OCI-LY7 (cell line): ENCODE measurements around the gene PAPLN. TPM values are rescaled to one million over a fixed set of nuclear protein-coding genes. Genes with fewer than 3 reads are reported as not detected.

Experiments
- BruUV-seq: library from RNA; stranded (reverse); fragments of 400-500 nt; replicated peaks from 2 replicates; lab custom pipeline; 2021; lab: Mats Ljungman, UMichigan
- CTCF ChIA-PET: fragments of 300-600 bp; sonication (Branson Sonifier 250); formaldehyde crosslinking; loops from one replicate; lab custom pipeline; 2022; ENCODE audit warnings: antibody characterized with exemption; ENCODE audit not compliant: unreplicated experiment; lab: Charles Lee
- POLR2A ChIA-PET: fragments of 300-600 bp; sonication (Branson Sonifier 250); formaldehyde crosslinking; loops from one replicate; lab custom pipeline; 2022; ENCODE audit warnings: antibody characterized with exemption; lab: Charles Lee
- DNase-seq: peaks from one replicate; pipeline ENCODE4 v3.0.0-alpha.2; 2015; ENCODE audit warnings: low spot score
- H2AFZ ChIP-seq: fragments of 200-600 bp; sonication (generic), shearing (Covaris generic); 2 replicates; pipeline ENCODE4 v1.6.1; 2014; ENCODE audit warnings: mild to moderate bottlenecking, antibody characterized with exemption, low read length, moderate library complexity
- H3K27ac ChIP-seq: fragments of 200-600 bp; sonication (generic); 2 replicates; pipeline ENCODE4 v1.5.1; 2014; ENCODE audit warnings: mixed run types, low read depth, mild to moderate bottlenecking, moderate library complexity, low read length, inconsistent platforms; ENCODE audit not compliant: poor library complexity, severe bottlenecking
- H3K36me3 ChIP-seq: fragments of 200-600 bp; sonication (generic); 2 replicates; pipeline ENCODE4 v1.6.1; 2014; ENCODE audit warnings: mild to moderate bottlenecking, antibody characterized with exemption, low read length, moderate library complexity, mixed read lengths; ENCODE audit not compliant: insufficient read depth
- H3K4me1 ChIP-seq: fragments of 200-600 bp; sonication (generic); 2 replicates; pipeline ENCODE4 v1.5.1; 2014; ENCODE audit warnings: mild to moderate bottlenecking, low read length; ENCODE audit not compliant: insufficient read depth, poor library complexity, severe bottlenecking
- H3K4me2 ChIP-seq: fragments of 200-600 bp; sonication (generic); 2 replicates; pipeline ENCODE4 v1.6.1; 2014; ENCODE audit warnings: mild to moderate bottlenecking, low read length
- H3K4me3 ChIP-seq: fragments of 200-600 bp; sonication (generic); 2 replicates; pipeline ENCODE4 v1.5.1; 2014; ENCODE audit warnings: mild to moderate bottlenecking, low read depth, low read length; ENCODE audit not compliant: poor library complexity, severe bottlenecking
- H3K79me2 ChIP-seq: fragments of 200-600 bp; sonication (generic); 2 replicates; pipeline ENCODE4 v1.6.1; 2016; ENCODE audit warnings: low read depth, mild to moderate bottlenecking, low read length, moderate library complexity, mixed read lengths; ENCODE audit not compliant: insufficient read depth
- H3K9me2 ChIP-seq: fragments of 200-600 bp; sonication (generic); 2 replicates; pipeline ENCODE4 v1.6.1; 2016; ENCODE audit warnings: mild to moderate bottlenecking, low read length, mixed read lengths; ENCODE audit not compliant: insufficient read depth
- H3K9me3 ChIP-seq: fragments of 200-600 bp; sonication (generic); 2 replicates; pipeline ENCODE4 v1.6.1; 2014; ENCODE audit warnings: mild to moderate bottlenecking, mixed run types, low read length, mixed read lengths
- H4K20me1 ChIP-seq: fragments of 200-600 bp; sonication (generic); 2 replicates; pipeline ENCODE4 v1.6.1; 2014; ENCODE audit warnings: mild to moderate bottlenecking, antibody characterized with exemption, low read length, moderate library complexity, mixed read lengths; ENCODE audit not compliant: insufficient read depth
- CTCF ChIP-seq: fragments of 200-600 bp; sonication (generic); conservative IDR thresholded peaks from 2 replicates; pipeline ENCODE4 v1.5.1; 2014; ENCODE audit warnings: mild to moderate bottlenecking, antibody characterized with exemption, low read length, moderate library complexity, mixed read lengths
- EZH2phosphoT487 ChIP-seq: fragments of 200-600 bp; sonication (generic); IDR thresholded peaks from 2 replicates; pipeline ENCODE4 v1.6.1; 2018; ENCODE audit warnings: low read depth, borderline replicate concordance, mild to moderate bottlenecking, mixed run types, antibody characterized with exemption, low read length, moderate library complexity, mixed read lengths
- intact Hi-C: fragments of 100-400 bp; cut with micrococcal nuclease; formaldehyde crosslinking; loops from one replicate; pipeline ENCODE4 v1.10.0; 2022; ENCODE audit not compliant: unreplicated experiment
- total RNA-seq, 2 experiments: library from RNA; depleted of rRNA in 1 of 2; stranded (reverse); fragments of >200 nt in 1 of 2; shearing (Covaris generic) in 1 of 2; gene quantifications; 2 replicates each; pipeline ENCODE4 v1.2.3, GENCODE V29; 2014 to 2022

The PAPLN gene
- total RNA-seq, 2 experiments from 2014 or later, result 4.0 to 9.0 TPM

- no TSS peak for BruUV-seq
- DNase-seq, result peak; percentile 79
- Histone ChIP-seq H2AFZ (peak overlapping the region; percentile 53; the same call in 1 of the 2 replicates), H3K36me3 (no peaks in the 10 kb centered on the region), H4K20me1 (no peaks in the 10 kb centered on the region), H3K4me1 (peaks cover 73% of the 10 kb centered on the region), H3K4me3 (peak overlapping the region; percentile 69), H3K9me2 (no peaks in the 10 kb centered on the region), H3K9me3 (no peaks in the 10 kb centered on the region), H3K79me2 (no peaks in the 10 kb centered on the region), H3K4me2 (peak overlapping the region; percentile 80), H3K27ac (peak overlapping the region; percentile 81)
- CTCF ChIA-PET, result interaction anchor here (0.5 kb wide), 1 partner anchor 108 kb away, joined by 4 read pairs; no protein-coding TSS in a partner anchor
- no peak for TF ChIP-seq EZH2phosphoT487
- TF ChIP-seq CTCF, result no peak
- intact Hi-C loops, result no loop called here
- POLR2A ChIA-PET, result interaction anchor here (1.0 kb wide), 1 partner anchor 26 kb away, joined by 3 read pairs; no protein-coding TSS in a partner anchor
Observed at GRCh38 chr14:73245480-73246325, 8.4 kb downstream of the PAPLN start.

GRCh38 chr14:73246387-73247150, 9.3 kb downstream of the PAPLN start:
- Histone ChIP-seq H3K79me2 (no peaks in the 10 kb centered on the region), H4K20me1 (no peaks in the 10 kb centered on the region), H2AFZ (peak overlapping the region; percentile 53), H3K9me2 (no peaks in the 10 kb centered on the region), H3K4me2 (peak overlapping the region; percentile 80), H3K4me1 (peaks cover 64% of the 10 kb centered on the region), H3K4me3 (peak overlapping the region; percentile 69), H3K9me3 (no peaks in the 10 kb centered on the region), H3K27ac (peak overlapping the region; percentile 81), H3K36me3 (no peaks in the 10 kb centered on the region)
- DNase-seq, result no peak
- no TSS peak for BruUV-seq
- intact Hi-C loops, result no loop called here
- CTCF ChIA-PET, result interaction anchor here (0.5 kb wide), 1 partner anchor 109 kb away, joined by 4 read pairs; no protein-coding TSS in a partner anchor
- POLR2A ChIA-PET, result no interaction called here
- TF ChIP-seq CTCF (no peak), EZH2phosphoT487 (no peak)
